Ovary (tissue), 3 donors: ENCODE results near the gene LINGO3.

Experiments used
- CTCF ChIP-seq, 3 donors: fragments of 450-650 bp in 2 of 3; fragments of 200-600 bp in 1 of 3; IDR thresholded peaks; one replicate each; pipeline versions ENCODE4 v1.5.1 to v1.8.0; 2016 to 2022; ENCODE audit warnings: antibody characterized with exemption in 3 of 3, mild to moderate bottlenecking in 1 of 3
- POLR2A ChIP-seq: fragments of 450-650 bp; IDR thresholded peaks from one replicate; pipeline ENCODE4 v1.6.1; 2017; ENCODE audit warnings: antibody characterized with exemption, mild to moderate bottlenecking, moderate library complexity
- donor health status: DM: no; HTN: no; CAD: no.

DNA sequence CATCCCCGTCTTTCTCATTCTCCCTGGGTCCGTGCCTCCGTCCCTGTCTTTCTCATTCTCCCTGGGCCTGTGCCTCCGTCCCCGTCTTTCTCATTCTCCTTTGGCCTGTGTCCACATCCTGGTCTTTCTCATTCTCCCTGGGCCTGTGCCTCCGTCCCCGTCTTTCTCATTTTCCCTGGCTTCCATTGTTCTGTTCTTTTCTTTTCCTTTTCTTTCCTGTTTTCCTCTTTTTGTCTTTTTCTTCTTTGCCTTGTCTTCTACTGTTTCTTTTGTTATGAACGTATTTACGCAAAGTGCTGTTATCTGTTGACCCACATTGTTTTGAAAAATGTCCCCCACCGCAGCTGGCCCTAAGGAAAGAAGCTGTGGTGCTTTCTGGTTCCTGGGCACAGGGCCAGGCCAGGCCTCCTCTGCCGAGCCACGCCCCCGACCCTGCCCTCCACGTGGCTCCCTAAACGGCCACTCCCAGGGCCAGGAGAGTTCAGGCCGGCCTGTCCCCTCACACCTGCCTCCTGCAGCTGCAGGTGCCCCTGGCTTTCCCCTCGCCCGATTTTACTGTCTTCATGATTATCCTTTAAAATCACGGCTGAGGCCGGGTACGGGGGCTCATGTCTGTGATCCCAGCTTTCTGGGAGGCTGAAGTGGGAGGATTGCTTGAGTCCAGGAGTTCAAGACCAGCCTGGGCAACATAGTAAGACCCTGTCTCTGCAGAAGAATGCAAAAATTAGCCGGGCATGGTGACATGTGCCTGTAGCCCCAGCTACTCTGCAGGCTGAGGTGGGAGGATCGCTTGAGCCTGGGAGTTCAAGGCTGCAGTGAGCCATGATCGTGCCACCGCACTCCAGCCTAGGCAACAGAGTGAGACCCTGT is 38.1 kb upstream of the LINGO3 start:
- TF ChIP-seq CTCF (IDR thresholded peaks at IDR 0.05) (no peak), POLR2A (no peak)
